ENCODE data around the gene CSRP3.

GRCh38 chr11:19162951-19163505, 38.8 kb downstream of the CSRP3 start:
- no peak for TF ChIP-seq CTCF (IDR thresholded peaks at IDR 0.05)
- no peak for TF ChIP-seq POLR2A (IDR thresholded peaks at IDR 0.05)
- no peak for TF ChIP-seq POLR2AphosphoS5 (IDR thresholded peaks at IDR 0.05)
